HS-5 (cell line): Measurements from ENCODE around the gene BORCS6.

Experiments used
- DNase-seq: peaks from one replicate; pipeline ENCODE4 v3.0.0-alpha.2; 2012; ENCODE audit warnings: low read depth

BORCS6 gene

DNA sequence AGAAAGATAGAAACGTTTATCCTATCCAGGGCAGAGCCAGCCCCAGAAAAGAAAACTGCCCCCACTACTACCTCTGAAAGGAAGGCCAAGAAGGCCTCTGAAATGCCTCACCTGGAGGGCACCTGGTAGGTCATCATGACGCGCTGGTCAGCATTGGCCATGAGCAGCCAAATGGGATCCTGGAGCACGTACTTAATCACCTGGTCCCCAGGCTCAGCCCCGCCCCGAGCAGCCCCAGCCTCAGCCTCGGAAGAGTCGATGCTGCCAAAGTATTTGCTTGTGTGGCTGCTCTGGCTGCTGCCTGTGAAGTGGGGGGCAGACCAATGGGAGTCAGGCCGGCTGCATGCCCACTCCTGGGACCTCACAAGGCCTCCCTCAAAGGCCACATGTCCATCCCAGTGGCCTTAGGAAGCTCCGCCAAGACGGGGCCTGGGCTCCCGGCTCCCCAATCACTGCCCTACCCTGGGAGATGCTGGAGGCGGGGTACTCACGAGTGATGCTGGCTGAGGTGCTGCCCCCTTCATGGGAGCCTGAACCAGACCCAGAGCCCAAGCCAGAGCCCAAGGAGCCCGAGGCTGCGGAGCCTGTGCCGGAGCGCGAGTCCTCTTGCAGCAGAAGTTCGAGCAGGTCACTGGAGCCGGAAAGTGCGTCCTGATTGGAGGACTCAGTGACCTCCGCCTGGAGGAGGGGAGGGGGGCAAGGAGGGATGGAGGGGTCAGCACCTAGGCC lies 47.7 kb downstream of the BORCS6 start:
- DNase-seq: no peak

DNA sequence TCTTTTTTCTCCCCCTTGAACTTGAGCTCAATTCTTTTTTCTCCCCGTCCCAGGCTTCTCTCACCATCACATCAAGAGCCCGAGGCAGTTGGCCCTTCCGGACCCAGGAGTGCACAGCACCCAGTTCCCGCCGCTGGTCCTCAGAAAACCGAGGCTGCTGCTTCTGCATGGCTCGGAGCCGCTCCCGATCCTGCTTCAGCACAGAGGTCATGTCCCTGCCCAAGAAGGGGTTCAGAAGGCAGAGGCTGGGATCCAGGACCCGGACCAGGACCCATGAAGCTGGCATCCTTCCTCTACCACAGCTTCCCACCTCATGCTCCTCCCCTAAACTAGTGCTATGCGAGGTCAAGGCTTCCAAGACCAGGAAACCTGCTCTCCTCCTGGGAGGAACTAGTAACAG lies 48.2 kb downstream of the BORCS6 start:
- DNase-seq: no peak

DNA sequence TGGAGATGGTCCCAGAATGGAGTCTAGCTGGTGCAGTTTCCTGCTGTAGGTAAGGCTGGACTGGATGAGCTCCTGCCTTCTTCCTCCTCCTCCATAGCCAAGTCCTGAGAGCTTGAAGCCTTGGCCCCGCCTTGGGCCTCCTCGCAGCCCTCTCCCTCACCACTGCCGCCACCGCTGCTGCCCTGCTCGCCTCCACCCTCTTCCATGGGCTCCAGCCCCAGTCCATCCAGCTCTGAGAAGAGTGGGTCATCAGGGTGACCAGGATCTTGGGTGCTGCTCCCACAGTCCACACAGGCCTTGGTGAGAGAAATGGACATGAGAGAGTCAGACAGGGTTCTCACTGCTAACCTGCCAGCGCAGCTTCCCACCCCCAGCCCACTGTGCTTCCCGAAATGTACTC lies 48.9 kb downstream of the BORCS6 start:
- DNase-seq: no peak

DNA sequence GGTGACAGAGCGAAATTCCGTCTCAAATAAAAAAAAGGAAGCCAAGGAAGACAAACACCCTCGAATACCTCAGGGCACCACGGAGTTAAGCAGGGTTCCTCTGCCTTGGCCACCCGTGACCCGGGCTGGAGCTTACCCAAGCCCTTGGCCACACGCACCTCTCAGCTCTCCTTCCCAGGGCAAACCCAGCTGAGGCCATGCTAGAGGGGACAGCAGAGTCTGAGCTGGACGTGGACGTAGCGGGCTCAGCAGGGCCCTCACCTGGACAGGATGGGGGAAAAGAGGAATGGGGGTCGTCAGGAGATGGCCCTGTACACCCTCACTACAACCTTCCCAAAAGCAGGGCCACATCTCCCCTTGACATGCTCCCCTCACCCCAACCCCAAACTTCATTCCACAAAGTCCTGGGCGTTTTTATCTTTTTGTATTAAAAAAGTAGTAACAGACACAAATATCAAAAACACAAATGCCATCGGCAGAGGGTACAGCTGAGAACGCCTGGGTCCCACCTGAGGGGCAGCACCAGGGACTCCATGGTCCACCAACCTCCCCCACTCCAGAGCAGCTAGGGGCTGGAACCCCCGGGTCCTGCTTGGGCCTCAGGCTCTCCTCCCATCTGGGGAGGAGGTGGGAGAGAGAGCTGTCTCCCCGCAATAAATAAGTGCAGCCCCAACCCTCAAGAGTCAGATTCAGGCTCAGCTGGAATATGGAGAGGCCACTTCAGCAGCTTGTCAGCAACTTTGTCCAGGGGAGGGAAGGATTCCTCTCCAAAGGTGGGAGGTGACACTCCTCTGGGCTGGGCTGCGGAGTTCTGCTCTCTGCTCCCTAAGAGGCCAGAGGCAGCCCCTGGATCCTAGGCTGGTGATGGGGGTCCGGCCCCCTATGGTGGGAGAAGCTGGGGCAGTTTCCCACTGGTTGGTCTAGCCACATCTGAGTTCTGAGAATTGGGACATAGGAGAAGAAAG lies 49.6 kb downstream of the BORCS6 start:
- no peak for DNase-seq

- DNase-seq: peak; percentile 98
These were observed 51.2 kb downstream of the BORCS6 start for GRCh38 chr17:8138672-8139371.

DNA sequence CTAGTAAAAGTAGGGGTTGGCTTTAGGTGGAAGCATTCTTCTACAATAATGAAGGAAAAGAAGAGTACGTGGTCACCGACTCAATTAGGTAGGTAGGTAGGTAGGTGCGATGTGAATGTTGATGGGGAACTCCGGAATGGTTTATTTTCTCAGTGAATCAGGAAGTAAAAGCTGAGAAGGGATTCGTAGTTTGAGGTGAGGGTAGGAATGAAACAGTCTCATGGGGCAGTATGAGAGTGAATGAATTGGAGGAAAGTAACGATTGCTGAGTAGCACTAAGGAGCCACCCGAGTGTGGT lies 51.7 kb downstream of the BORCS6 start:
- no peak for DNase-seq
